HCT116 (cell line): ENCODE results near the gene FBXO17. TPM values are rescaled to one million over a fixed set of nuclear protein-coding genes. Genes with fewer than 3 reads are reported as not detected.

ENCODE experiments used
- ATAC-seq: fragments of 200-7000 bp; cut with Tn5 transposase; 2 replicates; pipeline ENCODE4 v1.9.1; 2020; ENCODE audit warnings: mild to moderate bottlenecking, moderate library complexity
- BruUV-seq: library from RNA; stranded (reverse); fragments of 400-500 nt; replicated peaks from 2 replicates; lab custom pipeline; 2021; lab: Mats Ljungman, UMichigan
- CTCF ChIA-PET: fragments of 300-600 bp; sonication (Branson Sonifier 250); formaldehyde crosslinking; loops from one replicate; lab custom pipeline; 2021; ENCODE audit warnings: antibody characterized with exemption; lab: Charles Lee
- POLR2A ChIA-PET: fragments of 300-600, 350-600 bp; sonication (Branson Sonifier 250); formaldehyde crosslinking; loops from one replicate; lab custom pipeline; 2021; ENCODE audit warnings: antibody characterized with exemption; lab: Charles Lee
- RAD21 ChIA-PET, 2 experiments: fragments of 300-600 bp; sonication (Branson Sonifier 250); formaldehyde crosslinking; loops; one replicate each; lab custom pipeline; 2023; ENCODE audit warnings: low total read pairs in 2 of 2; ENCODE audit not compliant: uncharacterized antibody in 2 of 2, unreplicated experiment in 2 of 2, low non-redundant PET in 1 of 2; lab: Charles Lee
- DNase-seq: peaks from one replicate; pipeline ENCODE4 v3.0.0-alpha.2; 2010; ENCODE audit warnings: low read depth, low spot score
- H2AFZ ChIP-seq: fragments of 200-600 bp; shearing (Covaris generic), sonication (generic); 2 replicates; pipeline ENCODE4 v1.6.1; 2017; ENCODE audit warnings: low read depth, mixed run types, mixed read lengths, antibody characterized with exemption, low read length; ENCODE audit not compliant: poor library complexity, severe bottlenecking
- H3K27ac ChIP-seq: 2 replicates; pipeline ENCODE4 v1.5.1; 2012; ENCODE audit warnings: low read depth, low read length
- H3K27me3 ChIP-seq: fragments of 200-600 bp; sonication (generic); 2 replicates; pipeline ENCODE4 v1.6.1; 2016; ENCODE audit warnings: mixed run types, low read length, mixed read lengths; ENCODE audit not compliant: insufficient read depth
- H3K36me3 ChIP-seq, 2 experiments: fragments of 200-500 bp in 1 of 2; fragments of 200-600 bp in 1 of 2; sonication (Bioruptor generic) in 1 of 2; sonication (generic) in 1 of 2; 2 replicates each; pipeline versions ENCODE4 v1.5.1 to v1.6.1; 2014 to 2016; ENCODE audit warnings: low read length in 2 of 2, inconsistent platforms in 1 of 2, mixed read lengths in 1 of 2, mixed run types in 1 of 2; ENCODE audit not compliant: insufficient read depth in 2 of 2, control insufficient read depth in 1 of 2
- H3K4me1 ChIP-seq, 2 experiments: fragments of 200-600 bp in 1 of 2; sonication (generic) in 1 of 2; 2 replicates each; pipeline versions ENCODE4 v1.5.1 to v1.6.1; 2012 to 2017; ENCODE audit warnings: low read length in 2 of 2, inconsistent platforms in 1 of 2, mild to moderate bottlenecking in 1 of 2, mixed read lengths in 1 of 2, mixed run types in 1 of 2, moderate library complexity in 1 of 2; ENCODE audit not compliant: insufficient read depth in 2 of 2, control insufficient read depth in 1 of 2
- H3K4me2 ChIP-seq: fragments of 200-600 bp; sonication (generic); 2 replicates; pipeline ENCODE4 v1.6.1; 2017; ENCODE audit warnings: mixed run types, low read length, mixed read lengths
- H3K4me3 ChIP-seq, 2 experiments: fragments of 200-600 bp in 1 of 2; sonication (generic) in 1 of 2; replicated peaks in 1 of 2; 2 replicates each; pipeline ENCODE4 v1.5.1; 2011 to 2016; ENCODE audit warnings: low read length in 2 of 2, control low read depth in 1 of 2, low read depth in 1 of 2, mild to moderate bottlenecking in 1 of 2, mixed read lengths in 1 of 2, mixed run types in 1 of 2
- H3K79me2 ChIP-seq: fragments of 200-600 bp; sonication (generic); 2 replicates; pipeline ENCODE4 v1.6.1; 2017; ENCODE audit warnings: mild to moderate bottlenecking, mixed run types, low read length, moderate library complexity, mixed read lengths; ENCODE audit not compliant: insufficient read depth
- H3K9ac ChIP-seq: fragments of 200-600 bp; sonication (generic); 2 replicates; pipeline ENCODE4 v1.6.1; 2016; ENCODE audit warnings: low read length, mixed read lengths
- H3K9me2 ChIP-seq: fragments of 200-600 bp; sonication (generic), shearing (Covaris generic); 2 replicates; pipeline ENCODE4 v1.6.1; 2017; ENCODE audit warnings: mixed run types, mild to moderate bottlenecking, moderate library complexity; ENCODE audit not compliant: insufficient read depth
- H3K9me3 ChIP-seq, 2 experiments: fragments of 200-500 bp in 1 of 2; fragments of 200-600 bp in 1 of 2; sonication (Bioruptor generic) in 1 of 2; sonication (generic) in 1 of 2; 2 replicates each; pipeline ENCODE4 v1.6.1; 2014 to 2017; ENCODE audit warnings: low read length in 2 of 2, mixed read lengths in 2 of 2, inconsistent platforms in 1 of 2, low read depth in 1 of 2, mild to moderate bottlenecking in 1 of 2, mixed run types in 1 of 2, moderate library complexity in 1 of 2; ENCODE audit not compliant: control insufficient read depth in 1 of 2, insufficient read depth in 1 of 2
- H4K20me1 ChIP-seq: fragments of 200-600 bp; sonication (generic), shearing (Covaris generic); 2 replicates; pipeline ENCODE4 v1.6.1; 2017; ENCODE audit warnings: mixed run types, mild to moderate bottlenecking, moderate library complexity; ENCODE audit not compliant: insufficient read depth
- ATF3 ChIP-seq: IDR thresholded peaks from 2 replicates; pipeline ENCODE4 v1.6.1; 2012
- CBX3 ChIP-seq: IDR thresholded peaks from 2 replicates; pipeline ENCODE4 v1.6.1; 2012; ENCODE audit warnings: low read depth
- CTCF ChIP-seq, 3 experiments: fragments of 200-600 bp in 1 of 3; sonication (generic) in 1 of 3; IDR thresholded peaks in 2 of 3; conservative IDR thresholded peaks in 1 of 3; 2 replicates each; pipeline ENCODE4 v1.5.1; 2012 to 2017; ENCODE audit warnings: low read depth in 2 of 3, low read length in 2 of 3, antibody characterized with exemption in 1 of 3, borderline replicate concordance in 1 of 3, control low read depth in 1 of 3, mild to moderate bottlenecking in 1 of 3, mixed read lengths in 1 of 3, mixed run types in 1 of 3, moderate library complexity in 1 of 3; ENCODE audit not compliant: insufficient read depth in 1 of 3
- EGR1 ChIP-seq: IDR thresholded peaks from 2 replicates; pipeline ENCODE4 v1.6.1; 2012; ENCODE audit warnings: low read depth
- ELF1 ChIP-seq: IDR thresholded peaks from 2 replicates; pipeline ENCODE4 v1.6.1; 2012; ENCODE audit warnings: low read depth, borderline replicate concordance
- EZH2 ChIP-seq: fragments of 200-600 bp; sonication (generic); IDR thresholded peaks from 2 replicates; pipeline ENCODE4 v1.6.1; 2017; ENCODE audit warnings: antibody characterized with exemption, mixed run types
- FOSL1 ChIP-seq: IDR thresholded peaks from 2 replicates; pipeline ENCODE4 v1.6.1; 2012; ENCODE audit warnings: low read depth
- JUND ChIP-seq: IDR thresholded peaks from 2 replicates; pipeline ENCODE4 v1.6.1; 2012
- POLR2A ChIP-seq: IDR thresholded peaks from 2 replicates; pipeline ENCODE4 v1.7.0; 2011; ENCODE audit warnings: borderline replicate concordance; ENCODE audit not compliant: insufficient read depth, insufficient read length; ENCODE audit errors: extremely low read depth
- POLR2AphosphoS5 ChIP-seq: IDR thresholded peaks from 2 replicates; pipeline ENCODE4 v1.6.1; 2011; ENCODE audit warnings: mild to moderate bottlenecking, low read depth, low read length, moderate library complexity
- RAD21 ChIP-seq: IDR thresholded peaks from 2 replicates; pipeline ENCODE4 v1.6.1; 2012; ENCODE audit warnings: low read depth, mild to moderate bottlenecking
- SIN3A ChIP-seq: IDR thresholded peaks from 2 replicates; pipeline ENCODE4 v1.6.1; 2012; ENCODE audit warnings: low read depth
- SRF ChIP-seq: IDR thresholded peaks from 2 replicates; pipeline ENCODE4 v1.6.1; 2012; ENCODE audit warnings: low read depth
- TCF7L2 ChIP-seq: IDR thresholded peaks from 2 replicates; pipeline ENCODE4 v1.7.0; 2011; ENCODE audit warnings: borderline replicate concordance, inconsistent platforms; ENCODE audit not compliant: insufficient read depth, insufficient read length; ENCODE audit errors: extremely low read depth
- ZBTB33 ChIP-seq: IDR thresholded peaks from 2 replicates; pipeline ENCODE4 v1.6.1; 2011; ENCODE audit warnings: mild to moderate bottlenecking, low read length, moderate library complexity; ENCODE audit not compliant: insufficient replicate concordance; ENCODE audit errors: extremely low read depth
- intact Hi-C: fragments of 100-400 bp; cut with micrococcal nuclease; formaldehyde crosslinking; loops from 2 replicates; pipeline ENCODE4 v1.10.0; 2022
- total RNA-seq: library from RNA; stranded (reverse); gene quantifications from one replicate; pipeline ENCODE4 v1.2.1, GENCODE V29; 2021; ENCODE audit not compliant: unreplicated experiment

The FBXO17 gene
- total RNA-seq, 1 experiment from 2014 or later = 18.5 TPM

GRCh38 chr19:38980583-38981374 is 5.2 kb upstream of the FBXO17 start:
- Histone ChIP-seq H3K27me3 (no peaks in the 10 kb centered on the region), H3K9me2 (no peaks in the 10 kb centered on the region)
- no peak for TF ChIP-seq CTCF (IDR thresholded peaks at IDR 0.05 in 2 of 3, conservative IDR thresholded peaks at IDR 0.05 in 1 of 3; ENCODE audit: borderline replicate concordance in 1 of 3, insufficient read depth in 1 of 3, low read depth in 2 of 3, low read length in 2 of 3)
- TF ChIP-seq EGR1 = no peak
- TF ChIP-seq JUND = no peak
- TF ChIP-seq ATF3 = no peak
- TF ChIP-seq POLR2AphosphoS5 = no peak
- TF ChIP-seq SRF = no peak
- TF ChIP-seq ELF1 = no peak
- TF ChIP-seq RAD21 = no peak
- no peak for TF ChIP-seq FOSL1
- no peak for TF ChIP-seq SIN3A
- TF ChIP-seq EZH2 = no peak
- TF ChIP-seq TCF7L2 = no peak
- no peak for TF ChIP-seq POLR2A
- TF ChIP-seq CBX3 = no peak
- no peak for TF ChIP-seq ZBTB33
- TF ChIP-seq, all 23 proteins: peak for 0
- ChIA-PET RAD21 (no interaction called here), POLR2A (no interaction called here), CTCF (no interaction called here)
- H4K20me1 ChIP-seq = no peaks in the 10 kb centered on the region
- peaks cover 0 to 5% of the 10 kb centered on the region in 2 experiments; a peak in 2 of 4 replicates for H3K9me3 ChIP-seq
- DNase-seq (no peak), ATAC-seq (no peak)
- H3K4me1 ChIP-seq = peaks cover 4 to 11% of the 10 kb centered on the region in 2 experiments; a peak in 3 of 4 replicates
- H3K9ac ChIP-seq = no peak overlapping the region
- H2AFZ ChIP-seq = no peak overlapping the region
- H3K79me2 ChIP-seq = no peaks in the 10 kb centered on the region
- no peak overlapping the region for H3K27ac ChIP-seq
- H3K4me2 ChIP-seq = no peak overlapping the region
- H3K36me3 ChIP-seq = no peaks in the 10 kb centered on the region
- intact Hi-C loops = no loop called here
- H3K4me3 ChIP-seq = no peak overlapping the region
- no TSS peak for BruUV-seq
